Stimulated activated CD8-positive, alpha-beta memory T cell treated with anti-CD3 and anti-CD28 coated beads, Interleukin-4, amount 100 ng/mL, for 1 hour (primary cell): ENCODE results near the gene ITGA2.

Experiments
- DNase-seq, 2 donors: peaks; one replicate each; pipeline ENCODE4 v3.0.0-alpha.2; 2020; ENCODE audit warnings: low read depth in 2 of 2, low spot score in 1 of 2

Gene ITGA2

GRCh38 chr5:52988335-52989024 lies 672 bp upstream of the ITGA2 start:
- no peak for DNase-seq

GRCh38 chr5:52989781-52990527 lies 802 bp downstream of the ITGA2 start:
- no peak for DNase-seq

- DNase-seq: no peak
Observed at GRCh38 chr5:52990528-52990925, 1.4 kb downstream of the ITGA2 start.

- DNase-seq: no peak
Observed at GRCh38 chr5:52993367-52993766, 4.2 kb downstream of the ITGA2 start.

GRCh38 chr5:52994266-52994665 lies 5.1 kb downstream of the ITGA2 start:
- DNase-seq: no peak

- no peak for DNase-seq
Observed at GRCh38 chr5:52995095-52995494, 5.9 kb downstream of the ITGA2 start.

- no peak for DNase-seq
Observed at GRCh38 chr5:52995914-52996313, 6.8 kb downstream of the ITGA2 start.

- DNase-seq: no peak
Observed at GRCh38 chr5:52996979-52997378, 7.8 kb downstream of the ITGA2 start.

- no peak for DNase-seq
Observed at GRCh38 chr5:52997424-52997823, 8.3 kb downstream of the ITGA2 start.

GRCh38 chr5:52998552-52999313 lies 9.6 kb downstream of the ITGA2 start:
- no peak for DNase-seq

- no peak for DNase-seq
Observed at GRCh38 chr5:52999344-52999949, 10.3 kb downstream of the ITGA2 start.

- no peak for DNase-seq
Observed at GRCh38 chr5:53001541-53001940, 12.4 kb downstream of the ITGA2 start.

GRCh38 chr5:53002491-53002890 lies 13.3 kb downstream of the ITGA2 start:
- DNase-seq: no peak

- no peak for DNase-seq
Observed at GRCh38 chr5:53003144-53003543, 14.0 kb downstream of the ITGA2 start.

- DNase-seq: no peak
Observed at GRCh38 chr5:53006911-53007890, 18.0 kb downstream of the ITGA2 start.

- DNase-seq: no peak
Observed at GRCh38 chr5:53008751-53009150, 19.6 kb downstream of the ITGA2 start.

- DNase-seq: no peak
Observed at GRCh38 chr5:53009816-53010215, 20.7 kb downstream of the ITGA2 start.

GRCh38 chr5:53010814-53011213 lies 21.7 kb downstream of the ITGA2 start:
- DNase-seq: no peak

- no peak for DNase-seq
Observed at GRCh38 chr5:53011233-53011632, 22.1 kb downstream of the ITGA2 start.

GRCh38 chr5:53013857-53014256 lies 24.7 kb downstream of the ITGA2 start:
- DNase-seq: no peak
